ENCODE data around the gene SLC25A21.

- TF ChIP-seq POLR2AphosphoS5 (IDR thresholded peaks at IDR 0.05) (no peak), POLR2A (IDR thresholded peaks at IDR 0.05) (no peak)
These were observed 524.3 kb downstream of the SLC25A21 start for GRCh38 chr14:36647824-36648753.
